K562 (cell line): Measurements from ENCODE around the gene XRCC5. TPM values are rescaled to one million over a fixed set of nuclear protein-coding genes. Genes with fewer than 3 reads are reported as not detected.

Experiments used
- BRD9 ChIP-seq: fragments of 450-650 bp; IDR thresholded peaks from 2 replicates; pipeline ENCODE4 v1.6.1; 2018; ENCODE audit warnings: low read depth; ENCODE audit not compliant: partially characterized antibody
- CBFA2T2 ChIP-seq: fragments of 450-650 bp; conservative IDR thresholded peaks from 2 replicates; pipeline ENCODE4 v1.6.1; 2017; ENCODE audit warnings: mild to moderate bottlenecking
- ILF3 ChIP-seq: fragments of 450-650 bp; IDR thresholded peaks from 2 replicates; pipeline ENCODE4 v1.6.1; 2018; ENCODE audit warnings: antibody characterized with exemption, mild to moderate bottlenecking, moderate library complexity, borderline replicate concordance
- KLF6 ChIP-seq: fragments of 250-450 bp; sonication (Bioruptor Pico); IDR thresholded peaks from 2 replicates; pipeline ENCODE4 v1.4.0; 2020; ENCODE audit warnings: mild to moderate bottlenecking, moderate library complexity, borderline replicate concordance
- MCM7 ChIP-seq, 2 experiments: fragments of 450-650 bp; IDR thresholded peaks; 2 replicates each; pipeline ENCODE4 v1.6.1; 2016 to 2018
- PRMT5 ChIP-seq: sonication (generic); formaldehyde crosslinking; IDR thresholded peaks from 2 replicates; pipeline ENCODE4 v1.5.0; 2020; ENCODE audit warnings: missing genetic modification reagents
- RAD21 ChIP-seq, 2 experiments: fragments of 250-450 bp in 1 of 2; fragments of 450-650 bp in 1 of 2; sonication (Bioruptor Pico) in 1 of 2; formaldehyde crosslinking in 1 of 2; IDR thresholded peaks in 1 of 2; conservative IDR thresholded peaks in 1 of 2; 2 replicates each; pipeline versions ENCODE4 v1.4.0 to v1.8.0; 2020 to 2022; ENCODE audit warnings: mild to moderate bottlenecking in 2 of 2, moderate library complexity in 1 of 2
- RBM25 ChIP-seq: fragments of 200-400 bp; formaldehyde crosslinking; IDR thresholded peaks from 2 replicates; pipeline ENCODE4 v1.6.1; 2018; ENCODE audit warnings: low read length, low read depth, moderate library complexity; ENCODE audit not compliant: severe bottlenecking
- SMAD2 ChIP-seq: fragments of 150-350 bp; IDR thresholded peaks from 2 replicates; pipeline ENCODE4 v1.6.1; 2014; ENCODE audit warnings: low read depth, mild to moderate bottlenecking, low read length
- ZNF23 ChIP-seq: fragments of 250-450 bp; sonication (Bioruptor Pico); IDR thresholded peaks from 2 replicates; pipeline ENCODE4 v1.4.0; 2020; ENCODE audit warnings: mild to moderate bottlenecking
- ZNF436 ChIP-seq: fragments of 250-450, 450-650 bp; sonication (Bioruptor Pico); formaldehyde crosslinking; IDR thresholded peaks from 2 replicates; pipeline ENCODE4 v1.7.0; 2020; ENCODE audit warnings: mild to moderate bottlenecking
- ZNF764 ChIP-seq: fragments of 250-450 bp; sonication (Bioruptor Pico); IDR thresholded peaks from 2 replicates; pipeline ENCODE4 v1.4.0; 2020; ENCODE audit warnings: low read depth, mild to moderate bottlenecking, moderate library complexity
- polyA plus RNA-seq, 8 experiments: library from polyadenylated mRNA; depleted of rRNA in 4 of 8; stranded (reverse) in 5 of 8; unstranded in 3 of 8; fragments of >200 nt; fragmentation: Nextera tagmentation in 2 of 8; fragmentation: Illumina TruSeq in 1 of 8; extraction: Ambion mirVana in 2 of 8; extraction: Trizol in 1 of 8; gene quantifications; 2 replicates each; pipeline versions ENCODE4 v1.2.1 to v1.2.3, GENCODE V29; 2011 to 2014; ENCODE audit warnings: inconsistent platforms in 1 of 8, missing spikeins in 1 of 8
- total RNA-seq, 7 experiments: library from RNA; depleted of rRNA in 6 of 7; stranded (reverse); fragments of >200 nt in 6 of 7; fragmentation: Illumina TruSeq in 2 of 7; extraction: Trizol in 2 of 7; gene quantifications; 2 replicates each; pipeline versions ENCODE4 v1.2.1 to v1.2.3, GENCODE V29; 2011 to 2021; ENCODE audit warnings: low replicate concordance in 1 of 7
- TF ChIP-seq, protein P1 (sequence below), 2 experiments: fragments of 450-650 bp in 1 of 2; IDR thresholded peaks; 2 replicates each; pipeline ENCODE4 v1.6.1; 2011 to 2017; ENCODE audit warnings: low read depth in 2 of 2, antibody characterized with exemption in 1 of 2, borderline replicate concordance in 1 of 2, low read length in 1 of 2, mild to moderate bottlenecking in 1 of 2, mixed read lengths in 1 of 2; ENCODE audit not compliant: control insufficient read depth in 1 of 2
- TF ChIP-seq, protein P2 (sequence below): fragments of 450-650 bp; IDR thresholded peaks from 2 replicates; pipeline ENCODE4 v1.6.1; 2017; ENCODE audit warnings: mild to moderate bottlenecking, moderate library complexity
- TF ChIP-seq, protein P3 (sequence below): fragments of 450-650 bp; formaldehyde crosslinking; IDR thresholded peaks from 2 replicates; pipeline ENCODE4 v1.4.0; 2020; ENCODE audit warnings: mild to moderate bottlenecking, moderate library complexity
- TF ChIP-seq, protein P4 (sequence below): sonication (generic); formaldehyde crosslinking; IDR thresholded peaks from 2 replicates; pipeline ENCODE4 v1.8.1; 2022; ENCODE audit warnings: missing genetic modification reagents
- TF ChIP-seq, protein P5 (sequence below): fragments of 450-650 bp; formaldehyde crosslinking; conservative IDR thresholded peaks from 2 replicates; pipeline ENCODE4 v1.4.0; 2022; ENCODE audit warnings: mild to moderate bottlenecking, missing genetic modification characterization
- TF ChIP-seq, protein P6 (sequence below), 2 experiments: fragments of 450-650 bp in 1 of 2; sonication (generic) in 1 of 2; formaldehyde crosslinking; conservative IDR thresholded peaks; 2 replicates each; pipeline versions ENCODE4 v1.4.0 to v1.8.1; 2020 to 2022; ENCODE audit warnings: mild to moderate bottlenecking in 1 of 2, missing genetic modification reagents in 1 of 2

The XRCC5 gene
- total and polyA plus RNA-seq, 9 of the 15 experiments (the other 6 are each of a cell fraction or from before 2014, with no cell fraction given), result 168 to 551 (median 297) TPM

DNA sequence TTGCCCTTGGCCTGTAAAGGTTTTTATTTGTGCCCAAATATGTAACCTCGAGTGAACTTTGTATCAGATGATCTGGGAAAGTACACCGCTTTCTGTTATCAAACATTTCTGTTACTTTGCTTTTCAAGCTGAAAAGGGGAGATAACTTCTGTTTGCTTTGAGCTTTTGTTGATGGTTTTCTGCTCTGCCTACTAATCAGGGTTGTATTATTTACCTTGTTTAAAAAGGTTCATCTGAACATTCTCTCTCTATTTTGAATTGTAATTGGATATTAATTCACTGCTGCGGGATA, 79.4 kb downstream of the XRCC5 start (continued):
- TF ChIP-seq, protein P1, sequence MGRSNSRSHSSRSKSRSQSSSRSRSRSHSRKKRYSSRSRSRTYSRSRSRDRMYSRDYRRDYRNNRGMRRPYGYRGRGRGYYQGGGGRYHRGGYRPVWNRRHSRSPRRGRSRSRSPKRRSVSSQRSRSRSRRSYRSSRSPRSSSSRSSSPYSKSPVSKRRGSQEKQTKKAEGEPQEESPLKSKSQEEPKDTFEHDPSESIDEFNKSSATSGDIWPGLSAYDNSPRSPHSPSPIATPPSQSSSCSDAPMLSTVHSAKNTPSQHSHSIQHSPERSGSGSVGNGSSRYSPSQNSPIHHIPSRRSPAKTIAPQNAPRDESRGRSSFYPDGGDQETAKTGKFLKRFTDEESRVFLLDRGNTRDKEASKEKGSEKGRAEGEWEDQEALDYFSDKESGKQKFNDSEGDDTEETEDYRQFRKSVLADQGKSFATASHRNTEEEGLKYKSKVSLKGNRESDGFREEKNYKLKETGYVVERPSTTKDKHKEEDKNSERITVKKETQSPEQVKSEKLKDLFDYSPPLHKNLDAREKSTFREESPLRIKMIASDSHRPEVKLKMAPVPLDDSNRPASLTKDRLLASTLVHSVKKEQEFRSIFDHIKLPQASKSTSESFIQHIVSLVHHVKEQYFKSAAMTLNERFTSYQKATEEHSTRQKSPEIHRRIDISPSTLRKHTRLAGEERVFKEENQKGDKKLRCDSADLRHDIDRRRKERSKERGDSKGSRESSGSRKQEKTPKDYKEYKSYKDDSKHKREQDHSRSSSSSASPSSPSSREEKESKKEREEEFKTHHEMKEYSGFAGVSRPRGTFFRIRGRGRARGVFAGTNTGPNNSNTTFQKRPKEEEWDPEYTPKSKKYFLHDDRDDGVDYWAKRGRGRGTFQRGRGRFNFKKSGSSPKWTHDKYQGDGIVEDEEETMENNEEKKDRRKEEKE (IDR thresholded peaks at IDR 0.05; ENCODE audit: borderline replicate concordance in 1 of 2, control insufficient read depth in 1 of 2, low read depth in 2 of 2, low read length in 1 of 2), result no peak
- TF ChIP-seq ILF3 (no peak), MCM7 (IDR thresholded peaks at IDR 0.05) (no peak), BRD9 (no peak), RAD21 (CRISPR knock-in tag; conservative IDR thresholded peaks at IDR 0.05 in 1 of 2, IDR thresholded peaks at IDR 0.05 in 1 of 2) (no peak), ZNF23 (CRISPR knock-in tag) (no peak), SMAD2 (no peak), RBM25 (no peak), CBFA2T2 (peak; percentile 81), KLF6 (no peak), ZNF436 (no peak), PRMT5 (CRISPR knock-in tag) (no peak), ZNF764 (CRISPR knock-in tag) (no peak)
- TF ChIP-seq, protein P2, sequence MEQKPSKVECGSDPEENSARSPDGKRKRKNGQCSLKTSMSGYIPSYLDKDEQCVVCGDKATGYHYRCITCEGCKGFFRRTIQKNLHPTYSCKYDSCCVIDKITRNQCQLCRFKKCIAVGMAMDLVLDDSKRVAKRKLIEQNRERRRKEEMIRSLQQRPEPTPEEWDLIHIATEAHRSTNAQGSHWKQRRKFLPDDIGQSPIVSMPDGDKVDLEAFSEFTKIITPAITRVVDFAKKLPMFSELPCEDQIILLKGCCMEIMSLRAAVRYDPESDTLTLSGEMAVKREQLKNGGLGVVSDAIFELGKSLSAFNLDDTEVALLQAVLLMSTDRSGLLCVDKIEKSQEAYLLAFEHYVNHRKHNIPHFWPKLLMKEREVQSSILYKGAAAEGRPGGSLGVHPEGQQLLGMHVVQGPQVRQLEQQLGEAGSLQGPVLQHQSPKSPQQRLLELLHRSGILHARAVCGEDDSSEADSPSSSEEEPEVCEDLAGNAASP, result peak; percentile 57; the same call in 1 of the 2 replicates
- TF ChIP-seq, protein P3, sequence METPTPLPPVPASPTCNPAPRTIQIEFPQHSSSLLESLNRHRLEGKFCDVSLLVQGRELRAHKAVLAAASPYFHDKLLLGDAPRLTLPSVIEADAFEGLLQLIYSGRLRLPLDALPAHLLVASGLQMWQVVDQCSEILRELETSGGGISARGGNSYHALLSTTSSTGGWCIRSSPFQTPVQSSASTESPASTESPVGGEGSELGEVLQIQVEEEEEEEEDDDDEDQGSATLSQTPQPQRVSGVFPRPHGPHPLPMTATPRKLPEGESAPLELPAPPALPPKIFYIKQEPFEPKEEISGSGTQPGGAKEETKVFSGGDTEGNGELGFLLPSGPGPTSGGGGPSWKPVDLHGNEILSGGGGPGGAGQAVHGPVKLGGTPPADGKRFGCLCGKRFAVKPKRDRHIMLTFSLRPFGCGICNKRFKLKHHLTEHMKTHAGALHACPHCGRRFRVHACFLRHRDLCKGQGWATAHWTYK, result no peak
- TF ChIP-seq, protein P4, sequence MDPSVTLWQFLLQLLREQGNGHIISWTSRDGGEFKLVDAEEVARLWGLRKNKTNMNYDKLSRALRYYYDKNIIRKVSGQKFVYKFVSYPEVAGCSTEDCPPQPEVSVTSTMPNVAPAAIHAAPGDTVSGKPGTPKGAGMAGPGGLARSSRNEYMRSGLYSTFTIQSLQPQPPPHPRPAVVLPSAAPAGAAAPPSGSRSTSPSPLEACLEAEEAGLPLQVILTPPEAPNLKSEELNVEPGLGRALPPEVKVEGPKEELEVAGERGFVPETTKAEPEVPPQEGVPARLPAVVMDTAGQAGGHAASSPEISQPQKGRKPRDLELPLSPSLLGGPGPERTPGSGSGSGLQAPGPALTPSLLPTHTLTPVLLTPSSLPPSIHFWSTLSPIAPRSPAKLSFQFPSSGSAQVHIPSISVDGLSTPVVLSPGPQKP (CRISPR knock-in tag), result no peak
- TF ChIP-seq, protein P5, sequence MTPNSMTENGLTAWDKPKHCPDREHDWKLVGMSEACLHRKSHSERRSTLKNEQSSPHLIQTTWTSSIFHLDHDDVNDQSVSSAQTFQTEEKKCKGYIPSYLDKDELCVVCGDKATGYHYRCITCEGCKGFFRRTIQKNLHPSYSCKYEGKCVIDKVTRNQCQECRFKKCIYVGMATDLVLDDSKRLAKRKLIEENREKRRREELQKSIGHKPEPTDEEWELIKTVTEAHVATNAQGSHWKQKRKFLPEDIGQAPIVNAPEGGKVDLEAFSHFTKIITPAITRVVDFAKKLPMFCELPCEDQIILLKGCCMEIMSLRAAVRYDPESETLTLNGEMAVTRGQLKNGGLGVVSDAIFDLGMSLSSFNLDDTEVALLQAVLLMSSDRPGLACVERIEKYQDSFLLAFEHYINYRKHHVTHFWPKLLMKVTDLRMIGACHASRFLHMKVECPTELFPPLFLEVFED (CRISPR knock-in tag), result no peak
- TF ChIP-seq, protein P6, sequence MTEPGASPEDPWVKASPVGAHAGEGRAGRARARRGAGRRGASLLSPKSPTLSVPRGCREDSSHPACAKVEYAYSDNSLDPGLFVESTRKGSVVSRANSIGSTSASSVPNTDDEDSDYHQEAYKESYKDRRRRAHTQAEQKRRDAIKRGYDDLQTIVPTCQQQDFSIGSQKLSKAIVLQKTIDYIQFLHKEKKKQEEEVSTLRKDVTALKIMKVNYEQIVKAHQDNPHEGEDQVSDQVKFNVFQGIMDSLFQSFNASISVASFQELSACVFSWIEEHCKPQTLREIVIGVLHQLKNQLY (CRISPR knock-in tag; conservative IDR thresholded peaks at IDR 0.05), result no peak
